ENCODE data around the gene RTF1.
A peak's percentile ranks its signal among the peaks of the same experiment; 100 is the strongest.
"Not testable (repeated sequence)": the region's sequence is repeated elsewhere in the genome, so short reads cannot be mapped to it uniquely, and the experiment has no call there.

Gene RTF1

DNA sequence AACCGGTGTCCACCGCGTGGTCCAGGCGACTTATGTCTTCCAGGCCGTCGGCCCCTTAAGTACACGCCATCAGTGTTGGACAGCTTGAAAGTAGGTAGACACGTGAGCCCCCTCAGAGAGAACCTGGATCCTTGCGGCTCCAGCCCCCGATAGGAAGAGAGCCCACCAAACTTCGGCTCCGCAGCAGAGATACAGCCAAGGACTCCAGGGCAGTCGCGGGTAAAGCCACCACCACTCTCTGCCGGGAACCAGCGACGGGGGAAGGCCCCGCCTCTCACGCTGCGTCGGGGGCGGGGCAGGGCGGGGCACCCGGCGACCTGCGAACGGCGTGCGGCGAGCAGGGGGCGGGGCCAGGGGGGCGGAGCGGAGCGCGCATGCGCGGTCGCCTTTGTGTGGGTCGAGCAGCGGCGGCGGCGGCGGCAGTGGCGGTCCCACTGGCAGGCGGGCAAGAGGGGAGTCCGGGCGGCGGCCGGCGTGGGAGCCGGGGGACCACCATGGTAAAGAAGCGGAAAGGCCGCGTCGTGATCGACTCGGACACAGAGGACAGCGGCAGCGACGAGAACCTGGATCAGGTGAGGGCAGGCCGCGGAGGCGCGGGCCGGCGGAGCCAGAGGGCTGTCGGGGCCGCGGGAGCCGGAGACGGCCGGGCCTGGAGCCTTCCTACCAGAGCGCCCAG is at the start of gene RTF1:
Gene RTF1, plus strand, starts transcription at position 354 of the 676 bp plus-strand sequence. Its CDS starts 21 bp downstream, at position 375.
- H3K4me3 ChIP-seq (ENCODE audit: low read depth, low read length), result peak within 1 kb of the TSS; percentile 95
- TF ChIP-seq, protein P1, sequence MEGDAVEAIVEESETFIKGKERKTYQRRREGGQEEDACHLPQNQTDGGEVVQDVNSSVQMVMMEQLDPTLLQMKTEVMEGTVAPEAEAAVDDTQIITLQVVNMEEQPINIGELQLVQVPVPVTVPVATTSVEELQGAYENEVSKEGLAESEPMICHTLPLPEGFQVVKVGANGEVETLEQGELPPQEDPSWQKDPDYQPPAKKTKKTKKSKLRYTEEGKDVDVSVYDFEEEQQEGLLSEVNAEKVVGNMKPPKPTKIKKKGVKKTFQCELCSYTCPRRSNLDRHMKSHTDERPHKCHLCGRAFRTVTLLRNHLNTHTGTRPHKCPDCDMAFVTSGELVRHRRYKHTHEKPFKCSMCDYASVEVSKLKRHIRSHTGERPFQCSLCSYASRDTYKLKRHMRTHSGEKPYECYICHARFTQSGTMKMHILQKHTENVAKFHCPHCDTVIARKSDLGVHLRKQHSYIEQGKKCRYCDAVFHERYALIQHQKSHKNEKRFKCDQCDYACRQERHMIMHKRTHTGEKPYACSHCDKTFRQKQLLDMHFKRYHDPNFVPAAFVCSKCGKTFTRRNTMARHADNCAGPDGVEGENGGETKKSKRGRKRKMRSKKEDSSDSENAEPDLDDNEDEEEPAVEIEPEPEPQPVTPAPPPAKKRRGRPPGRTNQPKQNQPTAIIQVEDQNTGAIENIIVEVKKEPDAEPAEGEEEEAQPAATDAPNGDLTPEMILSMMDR (IDR thresholded peaks at IDR 0.05; ENCODE audit: borderline replicate concordance, insufficient read depth, low read depth, low read length), result no peak

DNA sequence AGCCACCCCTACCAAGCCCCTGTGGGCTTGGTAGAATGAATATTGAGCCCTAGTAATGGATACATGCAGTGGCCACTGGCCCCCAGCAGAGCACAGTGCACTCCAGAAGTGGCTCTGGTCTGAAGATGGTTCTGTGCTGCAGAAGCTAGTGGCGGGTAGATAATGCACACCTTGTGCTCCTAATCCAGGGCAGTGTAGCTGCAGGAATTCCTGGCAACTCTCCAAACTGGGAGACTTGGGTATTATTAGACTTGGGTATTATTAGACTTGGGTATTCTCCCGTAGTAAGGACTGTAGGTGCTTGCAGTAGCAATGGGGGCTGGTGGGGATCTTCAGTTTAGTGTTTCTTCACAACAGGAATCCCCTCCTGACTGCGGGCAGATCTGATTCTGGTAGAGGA is 49.5 kb upstream of the RTF1 start:
- TF ChIP-seq, protein P1 (IDR thresholded peaks at IDR 0.05; ENCODE audit: borderline replicate concordance, insufficient read depth, low read depth, low read length), result no peak
- no peak overlapping the region for H3K4me3 ChIP-seq (ENCODE audit: low read depth, low read length)

DNA sequence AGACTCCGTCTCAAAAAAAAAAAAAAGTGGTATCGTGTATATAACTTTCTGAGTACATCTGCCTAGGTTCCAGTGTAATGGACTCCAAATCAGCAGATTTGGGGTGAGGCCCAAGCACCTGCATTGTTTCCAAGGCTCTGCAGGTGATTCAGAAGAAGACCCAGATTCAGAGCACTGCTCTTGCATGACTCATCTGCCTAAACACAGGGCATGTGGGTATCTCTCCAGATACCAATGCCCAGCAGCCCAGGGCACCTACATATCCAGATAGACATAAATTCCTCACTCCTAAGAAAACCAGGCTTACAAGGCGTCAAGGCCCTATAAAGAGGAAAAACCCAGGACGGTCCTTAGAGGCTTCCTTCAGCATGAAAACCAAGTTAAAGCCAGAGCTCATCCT is 38.9 kb upstream of the RTF1 start:
- TF ChIP-seq, protein P1 (IDR thresholded peaks at IDR 0.05; ENCODE audit: borderline replicate concordance, insufficient read depth, low read depth, low read length), result no peak
- H3K4me3 ChIP-seq (ENCODE audit: low read depth, low read length), result no peak overlapping the region

DNA sequence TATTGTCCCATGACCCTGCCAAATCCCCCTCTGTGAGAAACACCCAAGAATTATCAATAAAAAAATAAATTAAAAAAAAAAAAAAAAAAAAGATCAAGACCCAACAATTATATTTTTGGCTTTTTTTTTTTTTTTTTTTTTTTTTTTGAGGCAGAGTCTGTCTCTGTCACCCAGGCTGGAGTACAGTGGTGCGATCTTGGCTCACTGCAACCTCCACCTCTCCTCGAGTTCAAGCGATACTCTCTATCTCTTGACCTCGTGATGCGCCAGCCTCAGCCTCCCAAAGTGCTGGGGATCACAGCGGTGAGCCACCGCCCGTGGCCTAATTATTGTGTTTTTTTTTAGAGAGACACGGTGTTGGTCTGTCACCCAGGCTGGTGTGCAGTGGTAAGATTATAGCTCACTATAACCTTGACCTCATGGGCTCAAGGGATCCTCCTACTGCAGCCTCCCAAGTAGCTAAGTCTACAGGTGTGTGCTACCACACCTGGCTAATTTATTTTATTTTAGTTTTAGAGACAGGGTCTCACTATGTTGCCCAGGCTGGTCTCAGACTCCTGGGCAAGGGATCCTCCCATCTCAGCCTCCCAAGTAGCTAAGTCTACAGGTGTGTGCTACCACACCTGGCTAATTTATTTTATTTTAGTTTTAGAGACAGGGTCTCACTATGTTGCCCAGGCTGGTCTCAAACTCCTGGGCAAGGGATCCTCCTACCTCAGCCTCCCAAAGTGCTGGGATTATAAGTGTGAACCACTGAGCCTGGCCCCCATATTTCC is 32.7 kb upstream of the RTF1 start:
- H3K4me3 ChIP-seq (ENCODE audit: low read depth, low read length), result not testable (repeated sequence)

DNA sequence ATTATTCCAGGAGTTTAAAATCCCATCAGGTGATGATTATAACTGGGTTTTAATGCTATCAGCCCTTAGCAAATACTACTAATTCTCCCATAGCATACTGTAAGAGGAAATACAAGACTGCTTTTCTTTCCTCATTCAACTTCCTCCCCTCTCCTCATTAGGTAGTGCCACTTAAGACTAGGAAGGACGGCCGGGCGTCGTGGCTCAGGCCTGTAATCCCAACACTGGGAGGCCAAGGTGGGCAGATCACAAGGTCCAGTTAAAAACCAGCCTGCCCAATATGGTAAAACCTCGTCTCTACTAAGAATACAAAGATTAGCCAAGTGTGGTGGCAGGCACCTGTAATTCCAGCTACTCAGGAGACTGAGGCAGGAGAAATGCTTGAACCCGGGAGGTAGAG is 29.2 kb upstream of the RTF1 start:
- TF ChIP-seq, protein P1 (IDR thresholded peaks at IDR 0.05; ENCODE audit: borderline replicate concordance, insufficient read depth, low read depth, low read length), result no peak

DNA sequence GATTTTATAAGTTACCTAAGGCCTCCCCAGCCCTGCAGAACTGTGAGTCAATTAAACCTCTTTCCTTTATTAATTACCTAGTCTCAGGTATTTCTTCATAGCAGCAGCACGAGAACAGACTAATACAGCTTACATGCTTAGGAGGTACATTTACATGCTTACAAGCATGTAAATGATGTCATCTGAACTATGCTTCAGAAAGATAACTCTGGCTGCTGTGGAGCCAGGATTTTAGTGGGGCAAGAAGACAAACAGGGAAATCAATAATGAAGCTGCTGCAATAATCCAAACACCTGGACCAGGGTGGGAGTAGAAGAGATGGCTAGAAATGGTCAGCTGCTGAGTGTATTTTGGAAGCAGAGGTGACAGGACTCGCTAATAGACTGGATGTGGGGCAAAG is 24.2 kb upstream of the RTF1 start:
- H3K4me3 ChIP-seq (ENCODE audit: low read depth, low read length), result no peak overlapping the region
- TF ChIP-seq, protein P1 (IDR thresholded peaks at IDR 0.05; ENCODE audit: borderline replicate concordance, insufficient read depth, low read depth, low read length), result no peak

More for the DNA sequence above, 29.2 kb upstream of the RTF1 start:
- H3K4me3 ChIP-seq (ENCODE audit: low read depth, low read length), result no peak overlapping the region

DNA sequence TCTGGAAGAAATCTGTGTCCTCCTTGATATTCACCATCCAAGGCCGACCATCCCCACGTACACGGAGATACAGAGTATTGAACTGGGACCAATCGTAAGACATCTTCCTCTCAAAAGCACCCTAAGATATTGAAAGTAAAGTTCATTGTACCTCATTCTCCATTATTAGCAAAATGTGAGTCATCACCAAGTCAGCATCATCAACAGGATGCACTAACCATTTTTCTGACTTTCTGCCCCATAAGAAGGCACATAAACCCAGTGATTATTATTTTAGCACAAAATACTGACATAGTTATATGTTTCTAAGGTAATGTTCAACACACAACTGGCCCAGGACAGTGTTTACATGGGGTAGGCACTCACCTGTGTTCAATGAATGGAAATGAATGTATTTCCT is 22.0 kb upstream of the RTF1 start:
- H3K4me3 ChIP-seq (ENCODE audit: low read depth, low read length), result no peak overlapping the region
- TF ChIP-seq, protein P1 (IDR thresholded peaks at IDR 0.05; ENCODE audit: borderline replicate concordance, insufficient read depth, low read depth, low read length), result no peak

Measured in GM12875 (cell line).